RPMI7951 (cell line): ENCODE measurements around the gene MSS51. TPM values are rescaled to one million over a fixed set of nuclear protein-coding genes. Genes with fewer than 3 reads are reported as not detected.

ENCODE experiments used
- total RNA-seq: library from RNA; depleted of rRNA; stranded (reverse); fragments of >200 nt; shearing (Covaris generic); gene quantifications from 2 replicates; pipeline ENCODE4 v1.2.3, GENCODE V29; 2014; rRNA removed

MSS51 gene
- total RNA-seq, 1 experiment from 2014 or later = 0.24 TPM

Other genes with a start within 250 kb of the MSS51 start
- gene DNAJC9, start 186.3 kb downstream of the MSS51 start, total RNA-seq = 57.0 and 58.4 TPM in 2 replicates
- gene MRPS16, start 180.9 kb downstream of the MSS51 start, total RNA-seq = 58.6 and 61.4 TPM in 2 replicates
- 0.12 TPM in 1 of 2 replicates, not detected in the other for gene CFAP70, start 74.7 kb downstream of the MSS51 start, total RNA-seq
- gene ANXA7, start 19.5 kb downstream of the MSS51 start, total RNA-seq = 105 and 106 TPM in 2 replicates
- 15.0 and 15.8 TPM in 2 replicates for gene PPP3CB, start 62.5 kb upstream of the MSS51 start, total RNA-seq
- 6.4 and 8.3 TPM in 2 replicates for gene USP54, start 157.8 kb upstream of the MSS51 start, total RNA-seq
- gene MYOZ1, start 207.9 kb upstream of the MSS51 start, total RNA-seq = not detected in 2 replicates
- not detected in 2 replicates for gene SYNPO2L, start 222.5 kb upstream of the MSS51 start, total RNA-seq